Measurements from ENCODE around the gene CCDC102A.

DNA sequence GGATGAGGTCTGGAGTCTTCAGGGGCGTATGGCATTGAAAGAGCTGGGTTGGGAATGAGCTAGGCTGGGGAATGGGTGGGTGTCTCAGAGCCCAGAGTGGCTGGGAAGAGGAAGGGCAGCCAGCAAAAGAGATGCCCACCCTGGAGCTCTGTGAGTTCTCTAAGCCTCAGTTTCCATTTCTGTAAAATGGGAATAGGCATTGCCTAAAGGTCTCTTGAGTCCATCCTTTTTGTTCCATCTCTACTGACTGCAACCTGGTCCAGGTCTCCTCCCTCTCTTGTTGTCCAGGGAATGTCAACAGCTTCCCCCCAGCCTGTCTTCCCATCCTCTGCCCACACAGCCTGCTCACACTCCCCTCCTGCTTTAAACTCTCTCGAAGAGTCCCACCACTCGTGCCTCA, 19.6 kb downstream of the CCDC102A start:
- TF ChIP-seq ZNF174 (tag by site-specific recombination; IDR thresholded peaks at IDR 0.05) = no peak
- TF ChIP-seq, protein P1, sequence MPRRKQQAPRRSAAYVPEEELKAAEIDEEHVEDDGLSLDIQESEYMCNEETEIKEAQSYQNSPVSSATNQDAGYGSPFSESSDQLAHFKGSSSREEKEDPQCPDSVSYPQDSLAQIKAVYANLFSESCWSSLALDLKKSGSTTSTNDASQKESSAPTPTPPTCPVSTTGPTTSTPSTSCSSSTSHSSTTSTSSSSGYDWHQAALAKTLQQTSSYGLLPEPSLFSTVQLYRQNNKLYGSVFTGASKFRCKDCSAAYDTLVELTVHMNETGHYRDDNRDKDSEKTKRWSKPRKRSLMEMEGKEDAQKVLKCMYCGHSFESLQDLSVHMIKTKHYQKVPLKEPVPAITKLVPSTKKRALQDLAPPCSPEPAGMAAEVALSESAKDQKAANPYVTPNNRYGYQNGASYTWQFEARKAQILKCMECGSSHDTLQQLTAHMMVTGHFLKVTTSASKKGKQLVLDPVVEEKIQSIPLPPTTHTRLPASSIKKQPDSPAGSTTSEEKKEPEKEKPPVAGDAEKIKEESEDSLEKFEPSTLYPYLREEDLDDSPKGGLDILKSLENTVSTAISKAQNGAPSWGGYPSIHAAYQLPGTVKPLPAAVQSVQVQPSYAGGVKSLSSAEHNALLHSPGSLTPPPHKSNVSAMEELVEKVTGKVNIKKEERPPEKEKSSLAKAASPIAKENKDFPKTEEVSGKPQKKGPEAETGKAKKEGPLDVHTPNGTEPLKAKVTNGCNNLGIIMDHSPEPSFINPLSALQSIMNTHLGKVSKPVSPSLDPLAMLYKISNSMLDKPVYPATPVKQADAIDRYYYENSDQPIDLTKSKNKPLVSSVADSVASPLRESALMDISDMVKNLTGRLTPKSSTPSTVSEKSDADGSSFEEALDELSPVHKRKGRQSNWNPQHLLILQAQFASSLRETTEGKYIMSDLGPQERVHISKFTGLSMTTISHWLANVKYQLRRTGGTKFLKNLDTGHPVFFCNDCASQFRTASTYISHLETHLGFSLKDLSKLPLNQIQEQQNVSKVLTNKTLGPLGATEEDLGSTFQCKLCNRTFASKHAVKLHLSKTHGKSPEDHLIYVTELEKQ (tag by site-specific recombination; IDR thresholded peaks at IDR 0.05; ENCODE audit: borderline replicate concordance) = no peak
- TF ChIP-seq ZNF121 (tag by site-specific recombination; IDR thresholded peaks at IDR 0.05) = no peak
- no peak for TF ChIP-seq GLI4 (tag by site-specific recombination; IDR thresholded peaks at IDR 0.05)
- no peak for TF ChIP-seq SP2 (tag by site-specific recombination; IDR thresholded peaks at IDR 0.05)
- no peak for TF ChIP-seq ZNF596 (tag by site-specific recombination; IDR thresholded peaks at IDR 0.05)
- TF ChIP-seq, protein P2, sequence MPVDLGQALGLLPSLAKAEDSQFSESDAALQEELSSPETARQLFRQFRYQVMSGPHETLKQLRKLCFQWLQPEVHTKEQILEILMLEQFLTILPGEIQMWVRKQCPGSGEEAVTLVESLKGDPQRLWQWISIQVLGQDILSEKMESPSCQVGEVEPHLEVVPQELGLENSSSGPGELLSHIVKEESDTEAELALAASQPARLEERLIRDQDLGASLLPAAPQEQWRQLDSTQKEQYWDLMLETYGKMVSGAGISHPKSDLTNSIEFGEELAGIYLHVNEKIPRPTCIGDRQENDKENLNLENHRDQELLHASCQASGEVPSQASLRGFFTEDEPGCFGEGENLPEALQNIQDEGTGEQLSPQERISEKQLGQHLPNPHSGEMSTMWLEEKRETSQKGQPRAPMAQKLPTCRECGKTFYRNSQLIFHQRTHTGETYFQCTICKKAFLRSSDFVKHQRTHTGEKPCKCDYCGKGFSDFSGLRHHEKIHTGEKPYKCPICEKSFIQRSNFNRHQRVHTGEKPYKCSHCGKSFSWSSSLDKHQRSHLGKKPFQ (tag by site-specific recombination; IDR thresholded peaks at IDR 0.05) = no peak
- TF ChIP-seq, protein P3, sequence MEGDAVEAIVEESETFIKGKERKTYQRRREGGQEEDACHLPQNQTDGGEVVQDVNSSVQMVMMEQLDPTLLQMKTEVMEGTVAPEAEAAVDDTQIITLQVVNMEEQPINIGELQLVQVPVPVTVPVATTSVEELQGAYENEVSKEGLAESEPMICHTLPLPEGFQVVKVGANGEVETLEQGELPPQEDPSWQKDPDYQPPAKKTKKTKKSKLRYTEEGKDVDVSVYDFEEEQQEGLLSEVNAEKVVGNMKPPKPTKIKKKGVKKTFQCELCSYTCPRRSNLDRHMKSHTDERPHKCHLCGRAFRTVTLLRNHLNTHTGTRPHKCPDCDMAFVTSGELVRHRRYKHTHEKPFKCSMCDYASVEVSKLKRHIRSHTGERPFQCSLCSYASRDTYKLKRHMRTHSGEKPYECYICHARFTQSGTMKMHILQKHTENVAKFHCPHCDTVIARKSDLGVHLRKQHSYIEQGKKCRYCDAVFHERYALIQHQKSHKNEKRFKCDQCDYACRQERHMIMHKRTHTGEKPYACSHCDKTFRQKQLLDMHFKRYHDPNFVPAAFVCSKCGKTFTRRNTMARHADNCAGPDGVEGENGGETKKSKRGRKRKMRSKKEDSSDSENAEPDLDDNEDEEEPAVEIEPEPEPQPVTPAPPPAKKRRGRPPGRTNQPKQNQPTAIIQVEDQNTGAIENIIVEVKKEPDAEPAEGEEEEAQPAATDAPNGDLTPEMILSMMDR (tag by site-specific recombination; IDR thresholded peaks at IDR 0.05) = no peak
- TF ChIP-seq ZNF404 (tag by site-specific recombination; IDR thresholded peaks at IDR 0.05) = no peak
- TF ChIP-seq ZBTB17 (tag by site-specific recombination; IDR thresholded peaks at IDR 0.05) = no peak

All from HEK293 (cell line).